HepG2 (cell line): ENCODE data around the gene AFDN. TPM values are rescaled to one million over a fixed set of nuclear protein-coding genes. Genes with fewer than 3 reads are reported as not detected.

Experiments
- AKNA ChIP-seq: sonication (generic); formaldehyde crosslinking; IDR thresholded peaks from 2 replicates; pipeline ENCODE4 v1.4.0; 2020; ENCODE audit warnings: missing genetic modification reagents, borderline replicate concordance
- ATF3 ChIP-seq: sonication (generic); formaldehyde crosslinking; IDR thresholded peaks from 2 replicates; pipeline ENCODE4 v1.4.0; 2020; ENCODE audit warnings: missing genetic modification reagents
- CREB1 ChIP-seq, 2 experiments: fragments of 450-650 bp in 1 of 2; IDR thresholded peaks; 2 replicates each; pipeline ENCODE4 v1.6.1; 2016 to 2017; ENCODE audit warnings: control low read depth in 1 of 2, mild to moderate bottlenecking in 1 of 2, missing compliant biosample characterization in 1 of 2, missing genetic modification characterization in 1 of 2
- ELK4 ChIP-seq: sonication (generic); formaldehyde crosslinking; IDR thresholded peaks from 2 replicates; pipeline ENCODE4 v1.9.0; 2021; ENCODE audit warnings: missing genetic modification reagents, borderline replicate concordance
- HNRNPLL ChIP-seq: fragments of 200-400 bp; formaldehyde crosslinking; IDR thresholded peaks from 2 replicates; pipeline ENCODE4 v1.6.1; 2017; ENCODE audit warnings: mild to moderate bottlenecking, low read depth, low read length; ENCODE audit not compliant: poor library complexity, severe bottlenecking
- KLF6 ChIP-seq: IDR thresholded peaks from 2 replicates; pipeline ENCODE4 v1.8.0; 2016; ENCODE audit warnings: missing biosample characterization, missing genetic modification reagents
- MATR3 ChIP-seq: sonication (generic); formaldehyde crosslinking; IDR thresholded peaks from 2 replicates; pipeline ENCODE4 v1.4.0; 2020; ENCODE audit warnings: missing genetic modification reagents
- MXD1 ChIP-seq: sonication (generic); formaldehyde crosslinking; IDR thresholded peaks from 2 replicates; pipeline ENCODE4 v1.4.0; 2020; ENCODE audit warnings: mild to moderate bottlenecking, missing genetic modification reagents
- NCOR1 ChIP-seq: fragments of 200-600 bp; sonication (generic); IDR thresholded peaks from 2 replicates; pipeline ENCODE4 v1.7.0; 2017; ENCODE audit warnings: antibody characterized with exemption, low read length, borderline replicate concordance
- PLSCR1 ChIP-seq: sonication (generic); formaldehyde crosslinking; IDR thresholded peaks from 2 replicates; pipeline ENCODE4 v1.5.0; 2020; ENCODE audit warnings: missing genetic modification reagents, mild to moderate bottlenecking, borderline replicate concordance
- TERF1 ChIP-seq: sonication (generic); formaldehyde crosslinking; IDR thresholded peaks from 2 replicates; pipeline ENCODE4 v1.8.0; 2022; ENCODE audit warnings: mild to moderate bottlenecking, missing genetic modification reagents, moderate library complexity
- TRIM24 ChIP-seq: sonication (generic); formaldehyde crosslinking; IDR thresholded peaks from 2 replicates; pipeline ENCODE4 v1.8.0; 2022; ENCODE audit warnings: mild to moderate bottlenecking, missing genetic modification reagents
- ZNF232 ChIP-seq: sonication (generic); formaldehyde crosslinking; IDR thresholded peaks from 2 replicates; pipeline ENCODE4 v1.4.0; 2020; ENCODE audit warnings: missing genetic modification reagents, borderline replicate concordance
- ZNF260 ChIP-seq: sonication (generic); formaldehyde crosslinking; IDR thresholded peaks from 2 replicates; pipeline ENCODE4 v1.4.0; 2020; ENCODE audit warnings: missing genetic modification reagents, low read depth, mild to moderate bottlenecking, borderline replicate concordance
- ZNF274 ChIP-seq: sonication (generic); formaldehyde crosslinking; IDR thresholded peaks from 2 replicates; pipeline ENCODE4 v1.5.1; 2020; ENCODE audit warnings: mild to moderate bottlenecking, missing genetic modification reagents
- ZNF280B ChIP-seq: sonication (generic); formaldehyde crosslinking; IDR thresholded peaks from 2 replicates; pipeline ENCODE4 v1.5.0; 2020; ENCODE audit warnings: missing genetic modification reagents, mild to moderate bottlenecking, borderline replicate concordance
- ZNF550 ChIP-seq: sonication (generic); formaldehyde crosslinking; IDR thresholded peaks from 2 replicates; pipeline ENCODE4 v1.4.0; 2020; ENCODE audit warnings: mild to moderate bottlenecking, missing genetic modification reagents, borderline replicate concordance
- ZNF598 ChIP-seq: sonication (generic); formaldehyde crosslinking; IDR thresholded peaks from 2 replicates; pipeline ENCODE4 v1.5.1; 2020; ENCODE audit warnings: mild to moderate bottlenecking, missing genetic modification reagents, borderline replicate concordance
- polyA plus RNA-seq, 8 experiments: library from polyadenylated mRNA; depleted of rRNA in 3 of 8; stranded (reverse) in 7 of 8; unstranded in 1 of 8; fragments of >200 nt; fragmentation: Illumina TruSeq in 4 of 8; extraction: Trizol in 4 of 8; gene quantifications; 2 replicates each; pipeline versions ENCODE4 v1.2.1 to v1.2.3, GENCODE V29; 2011 to 2016; ENCODE audit warnings: low read depth in 4 of 8, missing spikeins in 1 of 8, mixed read lengths in 1 of 8; ENCODE audit not compliant: insufficient read depth in 1 of 8
- total RNA-seq, 5 experiments: library from RNA; depleted of rRNA; stranded (reverse); fragments of >200 nt; fragmentation: Illumina TruSeq; extraction: Trizol; gene quantifications; 2 replicates each; pipeline ENCODE4 v1.2.3, GENCODE V29; 2016; ENCODE audit warnings: low read depth in 1 of 5

Gene AFDN
- total and polyA plus RNA-seq, 2 of the 13 experiments (the other 11 are each of a cell fraction or from before 2014, with no cell fraction given) = 136 to 151 TPM

- no peak for TF ChIP-seq TERF1 (CRISPR knock-in tag)
- no peak for TF ChIP-seq HNRNPLL
- TF ChIP-seq ZNF232 (CRISPR knock-in tag) = no peak
- TF ChIP-seq AKNA (CRISPR knock-in tag) = no peak
- no peak for TF ChIP-seq MATR3 (CRISPR knock-in tag)
- TF ChIP-seq MXD1 (CRISPR knock-in tag) = no peak
- no peak for TF ChIP-seq KLF6
- no peak for TF ChIP-seq ZNF550
- TF ChIP-seq TRIM24 = no peak
- peak; percentile 58; the same call in 1 of the 2 replicates for TF ChIP-seq CREB1 (IDR thresholded peaks at IDR 0.05)
- TF ChIP-seq CREB1 (CRISPR knock-in tag; IDR thresholded peaks at IDR 0.05) = peak; percentile 73
- no peak for TF ChIP-seq PLSCR1 (CRISPR knock-in tag)
- TF ChIP-seq ZNF274 (CRISPR knock-in tag) = no peak
- TF ChIP-seq ATF3 (CRISPR knock-in tag) = peak; percentile 77; the same call in 1 of the 2 replicates
- TF ChIP-seq ZNF280B (CRISPR knock-in tag) = no peak
- no peak for TF ChIP-seq ELK4 (CRISPR knock-in tag)
- TF ChIP-seq ZNF598 = no peak
- TF ChIP-seq NCOR1 = peak; percentile 30; the same call in 1 of the 2 replicates
- TF ChIP-seq ZNF260 = no peak
These were observed 29.2 kb downstream of the AFDN start (continued) for GRCh38 chr6:167855825-167856425.
